ENCODE results near the gene GNPTG. TPM values are rescaled to one million over a fixed set of nuclear protein-coding genes. Genes with fewer than 3 reads are reported as not detected.
"Not testable (repeated sequence)": the region's sequence is repeated elsewhere in the genome, so short reads cannot be mapped to it uniquely, and the experiment has no call there.

GNPTG gene
- total RNA-seq, 1 donor from 2014 or later: 40.2 TPM

GRCh38 chr16:1325261-1325660, 26.5 kb upstream of the GNPTG start:
- H3K27ac Mint-ChIP-seq: no peak overlapping the region
- peaks cover 4% of the 10 kb centered on the region for H3K4me1 Mint-ChIP-seq
- intact Hi-C loops (cut with micrococcal nuclease): no loop called here
- ChIA-PET POLR2A (no interaction called here), CTCF (no interaction called here)
- ATAC-seq (ENCODE audit: low read depth) (no peak), DNase-seq (no peak)
- H3K9me3 Mint-ChIP-seq: no peaks in the 10 kb centered on the region
- no peaks in the 10 kb centered on the region for H3K27me3 Mint-ChIP-seq
- H3K36me3 Mint-ChIP-seq (ENCODE audit: low read depth): peaks cover 39% of the 10 kb centered on the region
- H3K4me3 Mint-ChIP-seq: no peak overlapping the region
- TF ChIP-seq CTCF (IDR thresholded peaks at IDR 0.05): no peak

- H3K36me3 Mint-ChIP-seq (ENCODE audit: low read depth): peaks cover 35% of the 10 kb centered on the region
- TF ChIP-seq CTCF (IDR thresholded peaks at IDR 0.05): no peak
- no peaks in the 10 kb centered on the region for H3K27me3 Mint-ChIP-seq
- no peaks in the 10 kb centered on the region for H3K9me3 Mint-ChIP-seq
- intact Hi-C loops (cut with micrococcal nuclease): loop anchor here (2.0 kb wide), 1 partner anchor 15 kb away; no protein-coding TSS in a partner anchor
- H3K4me3 Mint-ChIP-seq: no peak overlapping the region
- DNase-seq: no peak
- H3K4me1 Mint-ChIP-seq: peaks cover 4% of the 10 kb centered on the region
- no peak overlapping the region for H3K27ac Mint-ChIP-seq
- peak; percentile 25 for ATAC-seq (ENCODE audit: low read depth)
- ChIA-PET CTCF (no interaction called here), POLR2A (interaction anchor here (0.6 to 1.4 kb wide), 6 partner anchors 17 to 95 kb away, joined by 3 to 13 read pairs (median 4); partner anchors contain the start of gene UBE2I)
Measured at GRCh38 chr16:1325673-1326371, 25.9 kb upstream of the GNPTG start.

- Mint-ChIP-seq H3K27ac (peak overlapping the region; percentile 77), H3K36me3 (ENCODE audit: low read depth) (peaks cover 29% of the 10 kb centered on the region), H3K4me3 (peak overlapping the region; percentile 46), H3K4me1 (peaks cover 9% of the 10 kb centered on the region), H3K27me3 (no peaks in the 10 kb centered on the region), H3K9me3 (no peaks in the 10 kb centered on the region)
- ChIA-PET CTCF (no interaction called here), POLR2A (interaction anchor here (0.5 to 1.4 kb wide), 7 partner anchors 17 to 704 kb away, joined by 3 to 13 read pairs (median 4); partner anchors contain the start of genes GFER and UBE2I)
- intact Hi-C loops (cut with micrococcal nuclease): loop anchor here (2.0 kb wide), 1 partner anchor 16 kb away; no protein-coding TSS in a partner anchor
- no peak for TF ChIP-seq CTCF (IDR thresholded peaks at IDR 0.05)
- ATAC-seq (ENCODE audit: low read depth): peak; percentile 61
- DNase-seq: no peak
Measured at GRCh38 chr16:1326391-1326790, 25.3 kb upstream of the GNPTG start.

GRCh38 chr16:1326946-1327618, 24.6 kb upstream of the GNPTG start:
- intact Hi-C loops (cut with micrococcal nuclease): loop anchor here (2.0 kb wide), 1 partner anchor 16 kb away; no protein-coding TSS in a partner anchor
- Mint-ChIP-seq H3K9me3 (no peaks in the 10 kb centered on the region), H3K27ac (peak overlapping the region; percentile 77), H3K4me1 (peaks cover 16% of the 10 kb centered on the region), H3K27me3 (no peaks in the 10 kb centered on the region), H3K4me3 (no peak overlapping the region), H3K36me3 (ENCODE audit: low read depth) (peaks cover 28% of the 10 kb centered on the region)
- CTCF ChIA-PET: no interaction called here
- POLR2A ChIA-PET: interaction anchor here (0.5 to 1.4 kb wide), 5 partner anchors 18 to 703 kb away, joined by 3 to 13 read pairs (median 4); partner anchors contain the start of genes GFER and UBE2I
- ATAC-seq (ENCODE audit: low read depth) (no peak), DNase-seq (no peak)
- TF ChIP-seq CTCF (IDR thresholded peaks at IDR 0.05): no peak

GRCh38 chr16:1327619-1327947, 24.1 kb upstream of the GNPTG start:
- H3K27ac Mint-ChIP-seq: no peak overlapping the region
- H3K36me3 Mint-ChIP-seq (ENCODE audit: low read depth): peaks cover 27% of the 10 kb centered on the region
- no peak for DNase-seq
- H3K27me3 Mint-ChIP-seq: peaks cover 4% of the 10 kb centered on the region
- no peaks in the 10 kb centered on the region for H3K9me3 Mint-ChIP-seq
- ChIA-PET CTCF (no interaction called here), POLR2A (no interaction called here)
- ATAC-seq (ENCODE audit: low read depth): no peak
- H3K4me3 Mint-ChIP-seq: no peak overlapping the region
- intact Hi-C loops (cut with micrococcal nuclease): loop anchor here (2.0 kb wide), 1 partner anchor 17 kb away; no protein-coding TSS in a partner anchor
- TF ChIP-seq CTCF (IDR thresholded peaks at IDR 0.05): no peak
- peaks cover 21% of the 10 kb centered on the region for H3K4me1 Mint-ChIP-seq

GRCh38 chr16:1328136-1328535, 23.6 kb upstream of the GNPTG start:
- intact Hi-C loops (cut with micrococcal nuclease); H3K4me3 Mint-ChIP-seq; H3K9me3 Mint-ChIP-seq; CTCF ChIA-PET; H3K27ac Mint-ChIP-seq; POLR2A ChIA-PET; DNase-seq; ATAC-seq (ENCODE audit: low read depth); H3K27me3 Mint-ChIP-seq: not testable (repeated sequence)
- peaks cover 27% of the 10 kb centered on the region for H3K36me3 Mint-ChIP-seq (ENCODE audit: low read depth)
- H3K4me1 Mint-ChIP-seq: peaks cover 24% of the 10 kb centered on the region

- DNase-seq; H3K27me3 Mint-ChIP-seq; H3K9me3 Mint-ChIP-seq; POLR2A ChIA-PET; intact Hi-C loops (cut with micrococcal nuclease); ATAC-seq (ENCODE audit: low read depth); H3K4me3 Mint-ChIP-seq: not testable (repeated sequence)
- peaks cover 24% of the 10 kb centered on the region for H3K4me1 Mint-ChIP-seq
- peaks cover 20% of the 10 kb centered on the region for H3K36me3 Mint-ChIP-seq (ENCODE audit: low read depth)
- CTCF ChIA-PET: interaction anchor here (1.2 kb wide), 1 partner anchor 13 kb away, joined by 3 read pairs; no protein-coding TSS in a partner anchor
- H3K27ac Mint-ChIP-seq: peak overlapping the region; percentile 18
Measured at GRCh38 chr16:1328961-1329360, 22.8 kb upstream of the GNPTG start.
